Activated CD4-positive, alpha-beta T cell treated with anti-CD3 and anti-CD28 coated beads, Interleukin-10, Interleukin-2, amounts not matched to agents 100 ng/mL and 50 ng/mL, durations not matched to agents 16 hours and 8 hours (primary cell): ENCODE data around the gene SLC26A9.
"Not testable (repeated sequence)": the region's sequence is repeated elsewhere in the genome, so short reads cannot be mapped to it uniquely, and the experiment has no call there.

Experiments used
- DNase-seq: peaks from one replicate; pipeline ENCODE4 v3.0.0-alpha.2; 2020

The SLC26A9 gene

DNA sequence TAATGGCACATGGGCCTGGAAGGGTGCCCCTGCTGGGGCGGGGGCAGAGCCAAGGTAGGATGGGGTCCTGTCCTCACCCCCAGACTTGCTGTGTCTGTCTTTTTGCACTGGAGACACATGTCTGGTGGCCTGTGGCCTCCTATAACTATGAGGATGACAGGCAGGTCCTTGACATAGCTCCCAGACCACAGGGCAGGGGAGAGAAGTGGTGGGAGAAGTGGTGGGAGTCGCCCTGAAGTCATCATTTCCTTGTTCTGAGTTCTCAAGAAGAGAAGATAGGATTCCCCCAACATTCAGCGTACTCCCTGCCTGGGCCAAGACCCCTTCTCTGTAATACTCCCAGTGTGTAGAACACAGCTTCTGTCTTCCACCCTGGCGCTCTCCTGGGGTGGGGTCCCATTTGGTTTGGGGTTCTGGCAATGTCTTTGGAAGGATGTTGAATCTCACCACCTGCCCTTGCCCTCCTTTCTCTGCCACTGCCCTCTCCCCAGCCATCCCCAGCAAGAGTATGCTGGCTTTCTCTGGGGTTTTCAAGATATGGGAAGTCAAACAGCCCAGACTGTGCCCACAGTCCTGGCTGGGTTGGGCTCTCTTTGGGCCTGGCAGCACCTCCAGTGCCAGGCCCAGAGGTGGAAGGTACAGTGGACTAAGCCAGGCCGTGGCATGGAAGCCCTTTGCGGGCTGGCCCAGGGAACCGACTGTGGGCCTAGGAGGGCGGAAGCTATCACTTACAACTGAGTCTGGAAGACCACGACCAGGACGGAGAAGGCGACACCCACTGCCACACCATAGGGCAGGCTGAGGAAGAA is 19.4 kb downstream of the SLC26A9 start:
- DNase-seq = no peak

DNA sequence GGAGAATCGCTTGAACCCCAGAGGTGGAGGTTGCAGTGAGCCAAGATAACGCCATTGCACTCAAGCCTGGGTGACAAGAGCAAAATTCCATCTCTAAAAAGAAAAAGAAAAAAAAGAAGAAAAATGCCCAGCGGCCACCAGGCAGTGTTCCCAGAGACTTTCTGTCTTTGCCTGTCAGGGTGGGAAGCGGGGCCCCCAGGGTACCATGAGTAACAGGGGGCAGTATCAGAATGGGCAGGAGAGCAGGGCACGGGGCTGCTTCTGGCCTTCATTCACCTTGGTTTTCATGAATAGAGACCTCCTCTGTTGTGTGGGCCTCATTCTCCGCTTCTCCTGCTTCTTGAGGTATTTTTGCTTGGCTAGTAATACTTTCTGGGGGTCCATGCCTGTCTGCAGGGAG is 20.4 kb downstream of the SLC26A9 start:
- no peak for DNase-seq

DNA sequence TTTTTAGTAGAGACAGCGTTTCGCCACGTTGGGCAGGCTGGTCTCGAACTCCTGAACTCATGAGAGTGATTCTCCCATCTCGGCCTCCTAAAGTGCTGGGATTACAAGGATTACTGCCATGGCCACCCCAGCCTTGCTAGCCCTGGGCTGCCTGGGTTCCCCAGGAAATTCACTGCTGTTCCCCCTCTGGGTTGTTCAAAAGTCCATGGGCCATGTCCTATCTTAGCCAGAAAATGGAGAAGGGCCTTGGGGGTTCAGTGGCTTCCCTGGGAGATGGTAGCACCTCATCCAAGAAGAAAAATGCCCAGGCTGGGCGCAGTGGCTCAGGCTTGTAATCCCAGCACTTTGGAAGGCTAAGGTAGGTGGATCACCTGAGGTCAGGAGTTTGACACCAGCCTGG is 20.9 kb downstream of the SLC26A9 start:
- no peak for DNase-seq

DNA sequence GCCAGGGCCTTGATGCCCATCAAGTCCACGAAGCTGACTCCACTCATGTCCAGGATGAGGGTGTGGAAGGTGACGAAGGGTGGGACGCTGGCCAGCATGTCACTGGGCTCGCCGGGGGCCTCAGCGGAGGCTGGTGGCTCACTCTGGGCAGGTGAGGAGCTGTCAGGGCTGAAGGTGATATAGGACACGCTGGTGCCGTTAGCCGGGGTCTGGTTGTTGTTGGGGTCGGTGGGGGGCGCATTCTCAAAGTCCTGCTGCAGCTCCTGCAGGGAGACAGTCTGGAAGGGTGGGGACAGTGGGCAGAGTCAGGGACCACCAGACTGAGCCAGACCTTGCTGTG is 21.7 kb downstream of the SLC26A9 start:
- DNase-seq = no peak

DNA sequence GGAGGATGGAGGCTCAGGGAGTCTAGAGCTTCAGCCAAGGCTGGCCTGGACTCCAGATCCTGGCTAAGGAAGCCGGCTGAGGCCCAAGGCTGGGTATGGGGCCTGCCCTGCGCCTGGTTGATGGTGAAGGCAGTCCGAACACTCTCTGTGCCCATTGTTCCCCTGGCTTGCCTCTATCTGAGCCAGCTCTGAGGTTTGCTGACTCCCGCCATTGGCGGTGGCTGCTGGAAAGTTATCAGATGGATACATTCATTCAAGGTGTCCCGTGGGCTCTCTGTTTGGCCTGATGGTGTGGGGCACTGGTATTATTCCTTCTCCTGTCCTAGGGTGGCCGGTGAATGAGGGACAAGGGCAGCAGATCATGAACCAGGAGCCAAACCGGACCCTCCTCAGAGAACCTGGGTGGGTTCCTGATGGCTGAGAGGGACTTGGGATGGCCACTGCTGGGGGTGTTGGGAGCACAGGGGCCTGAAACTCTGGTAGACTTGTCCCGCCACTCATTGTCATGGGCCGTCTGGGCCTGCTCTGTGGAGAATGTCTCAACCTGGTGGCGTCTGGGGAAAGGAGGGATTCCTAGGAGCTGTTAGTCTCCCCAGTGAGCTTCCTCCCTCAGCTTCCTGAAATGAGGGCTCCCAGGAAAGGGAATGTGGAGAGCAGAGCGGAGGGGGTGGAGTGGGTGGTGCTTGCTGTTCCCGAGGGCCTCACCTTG is 22.2 kb downstream of the SLC26A9 start:
- no peak for DNase-seq

DNA sequence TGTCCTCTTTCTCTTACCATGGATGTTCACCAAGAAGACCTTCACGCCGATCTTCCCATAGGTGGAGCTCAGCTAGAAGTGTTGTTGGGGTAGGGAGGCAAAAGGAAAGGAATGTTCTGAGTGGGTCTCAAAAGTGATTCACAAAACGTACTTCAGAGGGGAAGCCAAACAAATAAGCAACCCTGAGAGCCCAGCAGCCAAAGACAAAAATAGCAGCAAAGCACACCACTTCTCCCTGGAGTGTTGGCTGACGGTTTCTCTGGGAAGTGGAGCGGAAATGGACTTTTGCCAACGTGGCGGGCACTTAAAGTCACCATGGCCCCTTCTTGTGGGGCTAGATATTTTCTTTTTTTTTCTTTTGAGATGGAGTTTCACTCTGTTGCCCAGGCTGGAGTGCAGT is 23.1 kb downstream of the SLC26A9 start:
- no peak for DNase-seq

DNA sequence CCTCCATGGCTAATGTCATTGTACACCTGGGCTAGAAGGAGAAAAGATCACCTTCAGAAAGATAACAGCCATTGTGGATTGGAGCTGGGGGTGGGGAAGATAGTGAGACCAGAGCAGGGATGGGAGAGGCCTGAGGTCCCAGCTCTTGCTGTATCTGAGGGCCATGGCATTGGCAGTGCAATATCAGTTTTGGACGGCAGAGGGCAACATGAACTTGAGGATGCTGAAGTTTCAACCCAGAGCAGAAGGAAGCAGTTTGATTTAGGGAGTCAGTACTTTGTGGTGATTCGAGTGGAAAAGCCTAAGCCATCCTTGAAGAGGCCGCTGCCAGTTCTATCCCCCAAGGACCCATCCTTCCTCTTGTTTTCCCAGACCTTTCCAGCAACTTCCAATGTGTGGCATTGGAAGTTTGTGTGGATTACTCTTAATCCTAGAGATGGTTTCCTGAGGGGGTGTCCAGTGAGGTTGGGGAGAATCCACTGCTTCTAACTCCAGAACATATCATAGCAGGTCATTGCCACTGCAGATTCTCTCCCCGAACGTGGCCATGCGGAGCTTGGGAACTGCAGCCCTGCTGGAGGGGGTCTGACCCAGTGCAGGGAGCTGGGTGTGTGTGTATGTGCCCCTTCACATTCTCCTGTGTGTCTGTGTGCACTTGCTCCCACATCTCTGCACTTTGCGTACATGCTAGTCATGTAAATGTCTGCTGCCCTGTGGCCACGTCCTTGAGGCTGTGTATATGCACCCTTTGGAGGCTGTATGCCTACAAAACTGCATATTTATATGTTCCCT is 24.1 kb downstream of the SLC26A9 start:
- DNase-seq = peak; percentile 76

DNA sequence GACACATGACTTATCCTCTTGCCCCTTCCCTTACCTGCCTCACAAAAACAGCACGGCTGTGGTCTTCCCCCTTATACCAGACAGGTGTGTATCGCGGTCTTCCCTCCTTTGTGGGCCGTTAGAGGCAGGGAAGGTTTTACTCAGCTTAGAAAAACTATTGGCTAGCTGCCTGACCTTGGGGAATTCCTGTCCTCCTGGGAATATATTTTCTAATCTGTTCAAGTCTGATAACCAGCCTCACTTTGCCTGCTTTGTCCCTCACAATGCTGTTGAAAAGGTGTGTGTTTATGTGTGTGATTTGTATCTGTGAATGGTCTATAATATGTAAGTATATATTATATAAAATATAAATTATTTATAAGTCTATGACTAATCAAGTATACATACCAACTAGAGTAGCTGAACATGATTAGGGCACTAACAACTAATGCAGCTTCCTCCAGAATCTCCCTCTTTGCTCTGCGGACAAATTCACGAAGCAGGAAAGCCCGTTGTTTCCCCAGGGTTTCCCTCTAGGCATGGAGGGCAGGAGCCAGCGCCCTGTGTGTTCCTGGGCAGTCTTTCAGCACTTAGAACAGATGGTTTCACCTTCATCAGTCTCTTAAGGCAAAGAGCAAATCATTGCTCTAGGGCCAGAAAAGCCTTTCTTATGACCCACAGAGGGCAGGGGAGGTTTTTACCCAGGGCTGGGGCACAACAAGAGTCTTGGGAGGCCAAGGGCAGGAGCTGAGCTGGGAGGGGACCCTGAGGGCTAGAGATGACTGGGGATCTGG is 25.6 kb downstream of the SLC26A9 start:
- no peak for DNase-seq

DNA sequence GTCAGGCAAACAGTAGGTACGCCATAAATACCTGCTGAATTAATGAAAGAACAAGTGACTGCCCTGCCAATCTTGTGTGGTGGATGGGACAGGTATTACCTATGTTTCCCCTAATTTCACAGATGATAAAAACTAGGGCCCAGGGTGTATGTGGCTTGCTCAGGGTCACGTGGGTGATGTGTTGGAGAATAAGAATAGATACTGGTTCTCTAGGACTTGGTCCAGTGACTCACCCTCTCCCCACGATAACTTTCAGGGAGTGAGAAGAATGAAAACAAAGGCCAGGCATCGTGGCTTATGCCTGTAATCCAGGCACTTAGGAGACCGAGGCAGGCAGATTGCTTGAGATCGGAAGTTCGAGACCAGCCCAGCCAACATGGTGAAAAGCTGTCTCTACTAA is 26.7 kb downstream of the SLC26A9 start:
- no peak for DNase-seq

DNA sequence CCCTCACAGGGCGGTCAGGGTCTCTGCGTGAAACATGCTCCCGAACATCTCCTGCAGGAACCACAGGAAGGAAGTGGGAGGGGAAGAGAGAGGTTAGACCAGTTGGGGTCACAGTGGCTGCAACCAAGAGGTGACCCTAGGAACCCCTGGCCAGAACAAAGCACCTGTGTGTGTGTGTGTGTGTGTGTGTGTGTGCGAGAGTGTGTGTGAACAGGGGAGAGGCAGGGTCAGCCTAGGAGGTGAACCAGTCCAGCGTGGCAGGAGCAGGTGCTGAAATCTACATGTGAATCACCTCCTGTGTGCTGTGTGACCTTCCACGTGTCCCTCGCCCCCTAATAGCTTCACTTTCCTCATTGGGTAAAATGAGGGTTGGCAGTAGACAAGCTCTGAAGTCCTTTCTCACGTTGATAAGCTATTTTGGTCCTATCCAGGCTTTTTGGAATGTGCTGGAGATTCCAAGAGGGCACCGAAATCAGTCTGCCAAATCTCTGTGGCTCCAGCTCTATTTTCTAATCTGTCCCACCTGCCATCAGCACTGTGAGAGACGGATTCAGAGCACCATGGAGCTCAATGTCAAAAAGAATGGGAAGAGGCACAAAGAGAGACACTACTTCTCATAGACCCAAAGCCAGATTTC is 27.8 kb downstream of the SLC26A9 start:
- DNase-seq = no peak

DNA sequence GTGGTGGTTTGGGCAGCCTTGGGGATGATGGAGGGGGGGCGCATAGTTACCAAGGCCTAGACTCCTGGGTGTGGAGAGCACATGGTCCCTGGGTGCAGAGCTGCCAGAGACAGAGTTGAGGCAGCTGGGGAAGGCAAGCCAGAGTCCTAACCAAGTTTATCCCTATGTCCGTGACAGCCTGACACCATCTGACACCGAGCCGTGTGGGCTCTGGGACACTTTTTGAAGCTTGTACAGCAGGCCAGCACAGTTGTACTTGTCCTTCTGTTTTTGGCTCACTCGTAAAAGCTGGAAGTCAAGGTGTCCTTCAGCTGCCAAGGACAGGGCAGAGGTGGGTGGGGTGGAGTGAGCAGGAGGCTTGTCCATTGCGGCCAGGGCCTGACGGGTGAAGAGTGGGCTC is 28.5 kb downstream of the SLC26A9 start:
- no peak for DNase-seq

DNA sequence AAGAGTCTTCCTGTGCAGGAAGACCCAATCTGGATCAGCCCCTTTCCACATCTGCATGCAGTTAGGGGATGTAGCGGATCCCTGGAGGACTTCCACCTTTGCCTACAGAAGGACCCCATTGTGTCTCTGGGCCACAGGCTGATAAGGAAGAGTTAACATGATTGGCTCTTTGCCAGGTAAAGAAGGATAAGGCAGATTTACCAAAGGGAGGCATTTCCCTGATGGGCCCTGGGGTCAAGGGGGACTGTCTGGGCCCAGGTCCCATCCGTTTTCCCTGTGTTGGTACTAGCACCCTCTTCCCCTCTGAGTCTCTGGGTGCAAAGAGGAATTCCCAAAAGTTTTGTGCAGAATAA is 29.1 kb downstream of the SLC26A9 start:
- DNase-seq = no peak

DNA sequence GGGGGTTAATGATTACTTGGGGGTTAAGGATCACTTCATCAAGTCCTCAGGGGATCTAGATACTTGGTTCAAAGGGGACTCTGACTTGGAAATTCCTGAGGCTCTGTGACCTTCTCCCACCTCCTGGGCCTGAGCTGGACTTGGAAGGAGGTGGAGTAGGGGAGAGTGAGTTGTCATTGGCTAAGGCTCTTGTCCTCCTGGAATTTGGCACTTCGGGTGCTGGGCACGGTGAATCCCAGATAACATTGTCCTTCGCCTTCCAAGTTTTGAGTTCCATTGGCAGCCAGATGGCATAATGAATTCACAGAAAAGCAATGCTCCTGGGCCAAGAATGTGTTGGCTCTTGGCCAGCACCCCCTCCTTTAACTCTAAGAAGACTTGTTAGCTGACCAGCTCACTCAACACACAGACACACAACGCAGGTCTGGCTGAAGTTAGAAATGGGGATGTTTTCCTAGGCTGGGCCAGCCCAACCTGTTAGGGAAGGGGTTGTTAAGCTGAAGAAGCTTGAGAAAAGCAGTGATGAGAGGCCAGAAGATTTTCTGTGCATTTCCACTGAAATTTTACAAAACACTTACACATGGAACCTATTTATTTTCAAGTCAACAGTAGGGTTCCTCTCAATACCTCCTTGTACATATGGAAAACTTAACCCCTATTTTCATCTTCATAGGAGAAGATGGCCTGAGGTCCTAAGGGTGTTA is 29.7 kb downstream of the SLC26A9 start:
- no peak for DNase-seq

DNA sequence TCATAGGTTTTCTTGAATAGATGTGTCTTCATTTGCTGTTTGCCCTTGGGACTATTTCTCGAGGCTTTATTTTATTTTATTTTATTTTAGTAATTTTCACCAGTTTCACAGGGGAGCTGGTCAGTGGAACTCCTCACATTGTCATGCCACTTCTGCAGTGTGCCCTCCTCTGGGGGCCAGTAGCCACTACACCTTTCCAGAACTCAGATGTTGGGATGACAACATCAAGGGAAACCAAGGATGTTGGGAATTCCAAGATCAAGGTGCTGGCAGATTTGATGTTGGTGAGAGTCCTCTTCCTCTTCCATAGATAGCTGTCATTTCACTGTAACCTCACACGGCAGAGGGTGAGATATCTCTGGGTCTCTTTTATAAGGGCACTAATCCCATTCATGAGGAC is 35.5 kb downstream of the SLC26A9 start:
- no peak for DNase-seq

DNA sequence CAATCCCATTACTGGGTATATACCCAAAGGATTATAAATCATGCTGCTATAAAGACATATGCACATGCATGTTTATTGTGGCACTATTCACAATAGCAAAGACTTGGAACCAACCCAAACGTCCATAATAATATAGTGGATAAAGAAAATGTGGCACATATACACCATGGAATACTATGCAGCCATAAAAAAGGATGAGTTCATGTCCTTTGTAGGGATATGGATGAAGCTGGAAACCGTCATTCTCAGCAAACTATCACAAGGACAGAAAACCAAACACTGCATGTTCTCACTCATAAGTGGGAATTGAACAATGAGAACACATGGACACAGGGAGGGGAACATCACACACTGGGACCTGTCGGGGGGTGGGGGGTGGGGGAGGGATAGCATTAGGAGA is 38.2 kb downstream of the SLC26A9 start:
- DNase-seq = not testable (repeated sequence)

DNA sequence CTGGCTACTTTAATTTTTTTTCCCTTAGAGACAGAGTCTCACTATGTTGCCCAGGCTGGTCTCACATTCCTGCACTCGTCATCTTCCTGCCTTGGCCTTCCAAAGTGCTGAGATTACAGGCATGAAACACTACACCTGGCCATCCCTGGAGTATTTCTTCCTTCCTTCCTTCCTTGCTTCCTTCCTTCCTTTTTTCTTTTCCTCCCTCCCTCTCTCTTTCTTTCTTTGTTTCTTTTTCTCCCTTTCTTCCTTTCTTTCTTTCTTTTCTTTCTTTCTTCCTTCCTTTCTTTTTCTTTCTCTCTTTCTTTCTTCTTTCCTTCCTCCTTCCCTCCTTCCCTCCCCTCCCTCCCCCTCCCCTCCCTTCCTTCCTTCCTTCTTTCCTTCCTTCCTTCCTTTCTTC is 46.9 kb downstream of the SLC26A9 start:
- no peak for DNase-seq

DNA sequence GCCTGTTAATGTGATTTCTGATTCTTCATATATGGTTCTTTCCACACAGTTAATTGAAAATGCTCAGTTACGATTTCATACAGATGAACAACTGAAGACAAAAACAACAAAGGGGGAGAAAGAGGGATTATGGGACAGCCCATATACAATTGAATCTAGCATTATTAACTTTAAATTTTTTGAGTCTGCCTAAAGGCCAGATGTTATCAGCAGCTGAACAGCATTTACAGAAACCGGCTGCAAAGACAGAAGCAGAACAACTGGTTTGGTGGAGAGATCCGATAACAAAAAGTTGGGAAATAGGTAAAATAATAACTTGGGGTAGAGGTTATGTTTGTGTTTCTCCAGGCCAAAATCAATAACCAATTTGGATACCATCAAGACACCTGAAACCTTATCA is 49.1 kb downstream of the SLC26A9 start:
- not testable (repeated sequence) for DNase-seq

DNA sequence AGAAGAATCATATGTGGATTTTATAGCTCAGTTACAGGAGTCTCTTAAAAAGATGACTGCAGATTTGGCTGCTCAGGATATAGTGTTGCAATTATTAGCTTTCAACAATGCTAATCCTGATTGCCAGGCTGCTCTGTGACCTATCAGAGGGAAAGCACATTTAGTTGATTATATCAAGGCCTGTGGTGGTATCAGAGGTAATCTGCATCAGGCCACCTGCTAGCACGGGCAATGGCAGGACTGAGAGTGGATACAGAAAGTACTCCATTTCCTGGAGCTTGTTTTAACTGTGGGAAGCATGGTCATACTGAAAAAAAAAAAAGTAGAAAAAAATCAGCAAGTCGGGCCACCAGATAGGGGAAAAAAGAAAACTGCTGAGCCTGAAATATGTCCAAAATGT is 51.1 kb downstream of the SLC26A9 start:
- DNase-seq = not testable (repeated sequence)

DNA sequence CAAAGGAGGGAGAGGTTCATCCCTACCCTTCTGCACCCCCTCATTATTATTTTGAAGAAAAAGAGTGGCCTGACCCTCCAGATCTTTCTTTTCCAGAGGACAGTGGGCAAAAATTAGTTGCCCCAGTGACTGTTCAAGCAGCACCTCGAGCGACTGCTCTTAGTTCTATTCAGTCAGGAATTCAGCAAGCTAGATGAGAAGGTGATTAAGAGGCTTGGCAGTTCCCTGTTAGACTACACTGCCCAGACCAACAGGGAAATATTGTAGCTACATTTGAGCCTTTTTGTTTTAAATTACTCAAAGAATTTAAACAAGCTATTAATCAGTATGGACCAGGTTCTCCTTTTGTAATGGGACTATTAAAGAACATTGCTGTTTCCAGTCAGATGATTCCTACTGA is 51.8 kb downstream of the SLC26A9 start:
- DNase-seq = not testable (repeated sequence)

DNA sequence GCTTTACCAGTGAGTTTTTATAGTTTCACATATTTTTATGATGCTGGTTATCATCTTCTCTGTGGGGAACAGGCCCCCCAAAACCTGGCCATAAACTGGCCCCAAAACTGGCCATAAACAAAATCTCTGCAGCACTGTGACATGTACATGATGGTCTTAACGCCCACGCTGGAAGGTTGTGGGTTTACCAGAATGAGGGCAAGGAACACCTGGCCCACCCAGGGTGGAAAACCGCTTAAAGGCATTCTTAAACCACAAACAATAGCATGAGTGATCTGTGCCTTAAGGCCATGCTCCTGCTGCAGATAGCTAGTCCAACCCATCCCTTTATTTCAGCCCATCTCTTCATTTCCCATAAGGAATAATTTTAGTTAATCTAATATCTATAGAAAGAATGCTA is 52.6 kb downstream of the SLC26A9 start:
- DNase-seq = not testable (repeated sequence)

DNA sequence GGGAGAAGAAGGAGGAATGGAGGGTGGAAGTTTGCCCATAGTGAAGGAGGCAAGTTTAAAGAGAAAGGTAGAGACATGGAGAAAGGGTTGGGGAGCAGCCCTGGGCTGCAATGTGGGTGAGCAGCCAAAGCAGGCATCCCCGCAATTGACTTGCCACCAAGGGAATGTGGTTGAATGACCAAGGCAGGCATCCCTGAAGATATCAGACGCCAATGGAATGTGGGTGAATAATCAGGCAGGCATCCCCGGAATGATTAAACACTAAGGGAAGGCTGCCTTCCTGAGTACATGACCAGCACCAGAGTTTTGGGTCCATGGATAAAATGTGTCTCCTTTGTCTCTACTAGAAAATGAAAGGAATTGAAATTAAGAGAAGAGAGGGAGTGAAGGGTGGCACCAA is 53.5 kb downstream of the SLC26A9 start:
- not testable (repeated sequence) for DNase-seq

DNA sequence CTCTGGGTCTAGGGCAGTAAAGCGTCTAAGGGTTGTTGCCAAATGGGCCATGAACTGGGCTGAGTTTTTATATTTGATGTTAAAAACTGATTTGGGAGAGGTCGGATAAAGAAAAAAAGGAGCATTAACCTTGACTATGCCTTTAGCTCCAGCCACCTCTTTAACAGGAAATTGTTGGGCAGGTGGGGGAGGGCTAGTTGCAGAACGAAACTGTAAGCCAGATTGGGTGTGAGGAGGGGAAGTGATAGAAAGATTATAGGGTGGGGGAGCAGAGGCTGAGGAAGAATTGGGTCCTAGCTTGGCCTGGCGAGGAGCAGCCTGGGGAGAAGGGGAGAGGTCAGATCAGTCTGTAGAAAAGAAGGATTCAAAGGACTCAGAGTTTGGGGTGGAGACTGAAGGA is 54.2 kb downstream of the SLC26A9 start:
- DNase-seq = not testable (repeated sequence)
